ENCODE results near the gene PLOD1.

- no peak for TF ChIP-seq MYBL2 (CRISPR knock-in tag; IDR thresholded peaks at IDR 0.05)
- no peak for TF ChIP-seq CTCF (IDR thresholded peaks at IDR 0.05)
- no peak for TF ChIP-seq NR2C2 (CRISPR knock-in tag; IDR thresholded peaks at IDR 0.05)
- no peak for TF ChIP-seq ETV6 (CRISPR knock-in tag; IDR thresholded peaks at IDR 0.05)
- TF ChIP-seq CREB1 (CRISPR knock-in tag; IDR thresholded peaks at IDR 0.05), result no peak
- no peak for TF ChIP-seq TEAD1 (CRISPR knock-in tag; IDR thresholded peaks at IDR 0.05)
- TF ChIP-seq AFF4 (CRISPR knock-in tag; IDR thresholded peaks at IDR 0.05; ENCODE audit: borderline replicate concordance), result no peak
- TF ChIP-seq ATF2 (CRISPR knock-in tag; IDR thresholded peaks at IDR 0.05; ENCODE audit: borderline replicate concordance, low read depth), result no peak
- TF ChIP-seq E2F1 (CRISPR knock-in tag; IDR thresholded peaks at IDR 0.05), result no peak
- no peak for TF ChIP-seq ZBTB43 (CRISPR knock-in tag; IDR thresholded peaks at IDR 0.05)
- no peak for TF ChIP-seq ZBTB21 (CRISPR knock-in tag; IDR thresholded peaks at IDR 0.05; ENCODE audit: borderline replicate concordance)
- TF ChIP-seq PRDM15 (CRISPR knock-in tag; IDR thresholded peaks at IDR 0.05), result no peak
- no peak for TF ChIP-seq TCF7 (CRISPR knock-in tag; IDR thresholded peaks at IDR 0.05; ENCODE audit: low read depth)
Observed at GRCh38 chr1:11981378-11982009, 47.0 kb downstream of the PLOD1 start.

Measured in WTC11 (cell line).